Femur (tissue), 1 donor: ENCODE data around the gene SLC2A13.
"Not testable (repeated sequence)": the region's sequence is repeated elsewhere in the genome, so short reads cannot be mapped to it uniquely, and the experiment has no call there.

Experiments used
- DNase-seq: peaks from one replicate; pipeline ENCODE4 v3.0.0-alpha.2; 2017

The SLC2A13 gene

DNA sequence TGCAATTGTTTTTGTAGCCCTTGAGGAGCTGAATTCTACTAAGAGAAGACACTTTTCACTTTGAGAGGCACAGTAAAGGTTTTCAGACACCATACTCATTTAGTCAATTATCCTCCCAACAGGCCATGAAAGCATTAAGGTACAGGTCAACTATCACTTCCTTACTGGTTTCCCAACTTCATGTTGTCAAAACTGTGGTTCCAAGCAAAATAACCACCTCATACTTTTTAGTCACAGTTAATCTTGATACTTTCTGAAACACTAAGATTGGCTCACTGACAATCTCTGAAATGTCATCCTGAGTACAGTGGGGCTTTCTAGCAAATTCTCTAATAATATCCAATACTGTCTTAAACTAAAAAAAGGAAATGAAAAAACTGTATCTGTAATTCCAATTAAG is 71.7 kb downstream of the SLC2A13 start:
- no peak for DNase-seq

DNA sequence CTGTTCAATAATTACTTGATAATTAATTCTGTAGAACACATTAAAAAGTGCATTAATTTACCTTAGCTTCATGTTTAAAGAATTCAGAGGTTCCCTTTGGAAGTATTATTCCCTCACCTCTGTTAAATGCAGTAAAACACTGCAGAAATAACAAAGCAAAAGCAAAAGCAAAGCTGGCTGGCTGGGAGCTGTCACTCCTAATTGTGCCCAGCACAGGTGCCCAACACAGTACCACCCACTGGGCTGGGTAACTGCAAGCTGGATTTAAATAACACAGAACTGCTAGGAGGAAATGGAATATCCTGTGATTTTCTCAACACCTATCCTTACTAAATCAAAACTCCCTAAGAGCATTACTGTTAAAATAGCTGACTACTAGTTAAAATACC is 72.6 kb downstream of the SLC2A13 start:
- no peak for DNase-seq

DNA sequence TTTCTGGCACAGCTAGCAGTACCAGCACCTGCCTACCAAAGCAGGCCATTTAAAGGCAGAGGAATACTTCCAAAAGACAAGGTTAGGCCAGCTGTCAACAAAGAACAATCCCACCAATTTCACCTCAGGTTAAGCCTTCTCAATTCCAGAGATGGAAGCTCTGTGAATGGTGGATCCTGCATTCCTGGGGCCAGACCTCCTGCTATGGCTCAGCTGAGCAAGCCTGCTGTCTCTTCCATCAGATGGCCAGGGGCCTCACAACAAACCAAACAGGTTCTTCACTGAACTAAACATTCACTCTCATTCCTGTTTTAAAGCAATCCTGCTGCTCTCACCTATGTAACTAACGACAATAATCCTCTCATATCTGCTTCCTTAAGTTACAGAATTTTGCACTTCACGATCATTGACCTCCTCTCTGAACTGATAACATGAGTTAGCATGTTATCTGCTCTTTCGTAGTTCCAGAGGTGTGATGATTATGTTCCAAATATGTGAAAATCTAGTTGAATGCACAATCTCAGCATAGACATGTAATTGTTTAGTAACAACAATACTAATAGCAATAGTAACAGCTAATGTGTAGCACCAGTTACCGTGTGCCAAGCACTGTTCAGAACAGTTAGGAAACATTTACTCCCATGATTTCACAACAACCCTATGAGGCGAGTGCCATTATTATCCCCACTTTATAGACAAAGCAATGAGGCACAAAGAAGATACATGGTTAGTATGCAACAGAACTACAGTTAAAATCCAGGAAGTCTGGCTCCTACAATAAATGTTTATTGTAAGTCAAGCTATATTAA is 73.2 kb downstream of the SLC2A13 start:
- DNase-seq = no peak

- DNase-seq = no peak
Measured at GRCh38 chr12:40031965-40032364, 73.9 kb downstream of the SLC2A13 start.

DNA sequence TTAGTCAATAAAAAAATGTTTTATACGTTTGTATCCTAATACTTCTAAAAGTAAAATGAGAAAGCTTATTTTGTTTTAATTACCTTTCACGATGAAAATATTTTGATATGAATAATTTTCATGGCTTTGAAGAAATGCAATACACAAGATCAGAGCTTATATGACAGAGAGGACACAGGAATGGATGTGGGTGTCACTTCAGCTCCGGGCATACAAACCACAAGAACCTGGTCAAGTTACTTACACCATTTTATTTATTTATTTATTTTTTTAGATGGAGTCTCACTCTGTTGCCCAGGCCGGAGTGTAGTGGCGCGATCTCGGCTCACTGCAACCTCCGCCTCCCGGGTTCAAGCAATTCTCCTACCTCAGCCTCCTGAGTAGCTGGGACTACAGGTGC is 74.9 kb downstream of the SLC2A13 start:
- DNase-seq = not testable (repeated sequence)

- DNase-seq = no peak
Measured at GRCh38 chr12:40028296-40028695, 77.6 kb downstream of the SLC2A13 start.

GRCh38 chr12:40022850-40023249 is 83.0 kb downstream of the SLC2A13 start:
- DNase-seq = no peak

DNA sequence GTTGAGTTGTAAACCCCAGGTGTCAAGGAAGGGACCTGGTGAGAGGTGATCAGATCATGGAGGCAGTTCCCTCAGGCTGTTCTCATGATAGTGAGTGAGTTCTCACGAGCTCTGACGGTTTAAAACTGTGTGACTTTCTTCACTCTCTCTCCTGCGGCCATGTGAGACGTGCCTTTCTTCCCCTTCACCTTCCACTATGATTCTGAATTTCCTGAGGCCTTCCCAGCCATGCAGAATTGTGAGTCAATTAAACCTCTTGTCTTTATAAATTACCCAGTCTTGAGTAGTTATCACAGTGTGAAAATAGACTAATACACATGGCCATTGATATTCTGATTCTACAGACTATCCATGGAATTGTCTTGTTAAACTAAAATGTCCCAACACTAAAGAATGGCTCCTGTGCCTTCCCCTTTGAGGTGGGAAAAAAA is 85.6 kb downstream of the SLC2A13 start:
- DNase-seq = no peak

GRCh38 chr12:40017488-40017887 is 88.4 kb downstream of the SLC2A13 start:
- DNase-seq = no peak

GRCh38 chr12:40016980-40017379 is 88.9 kb downstream of the SLC2A13 start:
- no peak for DNase-seq

DNA sequence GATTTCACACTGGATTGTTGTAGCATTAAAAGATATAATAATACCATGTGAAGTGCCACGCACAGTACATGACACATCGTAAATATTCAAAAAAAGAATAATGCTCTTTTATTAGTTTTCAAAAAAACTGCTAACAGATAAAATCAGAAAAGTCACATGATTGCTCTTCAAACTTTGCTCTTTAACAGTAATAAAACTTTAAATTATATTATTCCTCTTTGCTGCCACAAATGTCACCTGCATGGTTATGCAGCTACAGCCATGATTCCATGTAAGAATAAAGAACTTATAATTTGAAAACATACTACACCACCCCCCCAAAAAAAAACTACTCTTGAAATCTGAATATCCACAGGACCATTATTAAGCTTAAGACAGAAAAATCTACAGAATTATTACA is 90.0 kb downstream of the SLC2A13 start:
- DNase-seq = no peak

- DNase-seq = no peak
Measured at GRCh38 chr12:40015345-40015744, 90.5 kb downstream of the SLC2A13 start.

DNA sequence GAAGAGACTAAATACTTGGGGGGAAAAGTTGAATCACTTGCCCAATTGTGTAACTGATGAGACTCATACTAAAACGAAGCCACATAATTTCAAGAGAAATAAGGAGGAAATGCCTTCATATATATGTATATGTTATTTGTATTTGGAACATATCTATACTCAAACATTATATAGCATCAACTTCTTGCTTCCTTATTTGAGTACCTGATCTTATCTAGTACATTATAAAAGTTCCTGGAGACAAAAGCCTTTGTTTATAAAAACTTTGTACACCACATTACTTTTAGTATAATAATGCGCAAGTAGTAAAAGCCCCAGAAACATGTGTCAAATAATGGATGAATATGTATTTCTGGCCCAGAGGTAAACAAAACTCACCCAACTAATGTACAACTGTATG is 92.0 kb downstream of the SLC2A13 start:
- DNase-seq = no peak

- DNase-seq = no peak
Measured at GRCh38 chr12:40013292-40013691, 92.6 kb downstream of the SLC2A13 start.

- DNase-seq = no peak
Measured at GRCh38 chr12:40012711-40013110, 93.2 kb downstream of the SLC2A13 start.

DNA sequence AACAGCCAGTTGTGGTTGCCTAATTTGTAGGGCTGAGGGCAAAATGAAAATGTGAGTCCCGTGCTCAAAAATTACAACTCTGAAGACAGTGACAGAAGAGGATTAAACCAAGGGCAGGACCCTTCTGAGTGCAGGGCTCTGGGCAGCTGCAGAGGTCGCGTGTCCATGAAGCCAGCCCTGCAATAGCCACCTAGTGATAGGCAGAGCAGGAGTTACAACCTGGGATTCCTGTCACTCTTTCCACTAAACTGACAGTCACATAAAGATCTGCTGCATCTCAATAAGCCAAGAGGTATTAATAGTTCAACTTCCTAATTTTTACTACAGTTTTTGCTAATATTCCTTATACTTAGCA is 94.1 kb downstream of the SLC2A13 start:
- DNase-seq = no peak

- peak; percentile 41 for DNase-seq
Measured at GRCh38 chr12:40010899-40011774, 94.7 kb downstream of the SLC2A13 start.

DNA sequence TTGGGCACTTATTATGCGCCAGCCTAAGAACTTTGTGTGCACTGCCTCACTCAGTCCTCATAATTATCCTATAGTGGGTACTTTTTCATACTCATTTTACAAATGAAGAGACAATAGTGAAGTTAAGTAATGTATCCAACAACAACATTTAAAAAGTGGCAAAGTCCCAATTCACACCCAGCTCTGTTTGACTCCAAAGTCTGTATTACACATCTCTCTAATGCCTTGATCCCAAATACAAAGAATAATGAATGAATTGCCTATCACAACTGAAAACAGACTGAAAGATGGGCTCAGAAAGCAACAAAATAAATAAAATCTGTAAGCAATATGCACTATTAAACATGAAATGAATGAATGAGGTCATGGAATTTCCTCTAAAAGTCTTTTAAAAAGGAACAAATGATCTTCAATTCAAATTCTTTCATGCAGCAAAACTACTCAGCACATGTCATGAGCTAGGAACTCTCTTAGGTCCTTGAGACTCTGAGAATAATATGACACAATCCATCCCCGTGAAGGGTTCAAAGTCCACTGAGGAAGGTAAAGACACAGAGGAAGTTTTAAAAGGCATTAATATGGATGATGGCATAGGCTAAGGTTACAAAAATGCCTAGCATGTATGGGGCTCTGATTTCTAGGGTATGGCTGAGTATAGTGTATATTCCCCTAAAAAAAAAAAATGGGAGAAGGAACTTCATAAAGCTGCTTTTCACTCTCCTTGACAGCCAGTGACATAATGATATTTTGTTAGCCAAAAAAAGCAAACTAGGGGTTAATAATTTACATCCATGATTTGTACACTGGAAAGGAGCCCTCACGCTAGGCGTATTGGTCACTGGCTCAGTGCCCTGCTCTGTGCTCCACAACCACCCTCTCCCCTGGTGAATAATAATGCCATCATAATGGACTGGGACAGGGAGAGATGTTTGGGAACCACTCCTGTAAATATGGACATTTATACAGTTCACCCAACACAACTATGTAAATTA is 103.4 kb downstream of the SLC2A13 start:
- no peak for DNase-seq

DNA sequence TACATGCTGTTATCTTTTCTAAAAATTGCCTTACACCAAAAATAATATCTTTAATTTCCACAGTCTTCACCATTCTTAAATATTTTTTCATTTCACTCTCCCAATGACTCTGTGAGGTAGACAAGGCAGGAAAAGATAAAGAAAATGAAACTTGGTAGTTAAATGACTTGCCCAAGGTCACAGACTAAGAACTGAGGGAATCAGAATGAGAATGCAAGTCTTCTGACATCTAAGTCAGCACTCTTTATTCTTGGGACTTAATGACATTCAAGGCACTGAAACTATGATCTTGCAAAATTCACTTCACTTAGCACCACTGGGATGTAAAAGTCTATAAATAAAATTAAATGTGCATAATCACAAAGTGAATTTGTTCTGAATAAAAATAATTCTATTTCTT is 104.5 kb downstream of the SLC2A13 start:
- no peak for DNase-seq

DNA sequence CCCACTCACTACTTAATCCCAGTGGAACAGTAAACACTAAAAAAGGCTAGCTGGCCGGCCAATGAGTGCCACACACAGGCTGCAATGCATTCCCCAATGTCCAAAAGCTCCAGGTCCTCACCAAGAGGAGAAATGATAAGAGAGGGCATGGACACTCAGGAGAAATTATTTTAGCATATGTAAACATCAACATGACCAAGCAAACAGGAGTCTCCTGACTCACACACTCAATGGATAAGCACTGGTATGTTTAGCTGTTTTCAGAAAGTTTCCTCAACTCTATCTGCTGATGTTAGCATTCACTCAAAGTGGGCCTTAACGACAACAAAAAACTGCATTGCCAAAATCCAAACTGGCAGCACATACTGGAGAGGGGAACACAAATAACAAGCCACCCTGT is 105.0 kb downstream of the SLC2A13 start:
- no peak for DNase-seq

GRCh38 chr12:39993268-39993667 is 112.6 kb downstream of the SLC2A13 start:
- no peak for DNase-seq

DNA sequence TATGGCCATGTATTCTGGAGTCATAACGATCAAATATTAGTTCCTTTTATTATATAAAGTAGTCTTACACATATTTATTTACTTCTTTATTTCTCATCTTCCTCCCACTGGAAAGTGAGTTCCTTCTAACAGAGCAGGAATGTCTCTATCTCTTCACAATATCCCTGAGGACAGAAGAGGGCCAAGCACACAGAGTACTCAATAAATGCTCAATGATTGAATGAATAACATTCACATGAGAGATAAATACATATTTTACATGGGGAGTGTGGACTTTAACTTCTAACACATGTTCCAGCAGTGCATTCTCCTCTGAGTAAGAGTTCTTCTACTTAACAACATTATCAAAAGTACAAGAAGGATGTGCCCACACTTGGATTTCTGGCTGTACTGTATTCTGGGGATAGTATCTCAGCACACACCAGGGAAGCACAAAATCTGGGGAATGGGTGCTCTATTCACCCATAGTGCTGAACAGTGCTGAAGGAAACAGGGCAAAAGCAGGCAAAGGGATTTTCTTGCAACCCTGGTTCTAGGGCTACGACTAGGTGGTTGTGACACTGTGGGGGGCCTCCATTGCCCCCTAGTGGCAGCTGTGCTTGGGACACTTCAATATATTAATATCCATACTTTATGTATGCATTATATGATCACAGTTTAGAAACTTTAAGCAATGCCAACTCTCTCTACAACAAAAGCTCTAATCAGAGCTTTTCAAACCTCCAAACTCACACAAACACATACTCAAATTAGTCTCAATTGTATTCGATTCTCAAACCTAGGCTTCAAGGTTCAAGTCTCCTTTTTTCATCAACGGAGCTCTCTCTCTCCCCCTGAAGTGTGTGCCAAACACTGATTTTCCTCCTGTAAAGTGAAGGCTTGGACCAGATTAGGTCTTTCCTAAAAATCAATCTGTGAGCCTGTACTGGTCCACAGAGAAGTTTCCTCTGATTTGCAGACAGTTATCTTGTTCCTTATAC is 115.5 kb downstream of the SLC2A13 start:
- DNase-seq = peak; percentile 46
